BJ (cell line): ENCODE measurements around the gene HOXC11. TPM values are rescaled to one million over a fixed set of nuclear protein-coding genes. Genes with fewer than 3 reads are reported as not detected.

Source experiments
- CTCF ChIA-PET: fragments of 350-600 bp; formaldehyde crosslinking; extraction: SDS; loops from one replicate; lab custom pipeline; 2021; ENCODE audit warnings: antibody characterized with exemption, inconsistent platforms; lab: Yijun Ruan, JAX
- POLR2A ChIA-PET: fragments of 300-600 bp; sonication (Branson Sonifier 250); formaldehyde crosslinking; extraction: SDS; loops from one replicate; lab custom pipeline; 2021; ENCODE audit warnings: antibody characterized with exemption; lab: Charles Lee
- DNase-seq: peaks from one replicate; pipeline ENCODE4 v3.0.0-alpha.2; 2011; ENCODE audit warnings: low read depth
- H3K27me3 ChIP-seq: 2 replicates; pipeline ENCODE4 v1.6.0; 2011; ENCODE audit warnings: low read length; ENCODE audit not compliant: control insufficient read depth, insufficient read depth
- H3K36me3 ChIP-seq: 2 replicates; pipeline ENCODE4 v1.5.1; 2011; ENCODE audit warnings: low read length; ENCODE audit not compliant: control insufficient read depth, insufficient read depth
- H3K4me3 ChIP-seq: 2 replicates; pipeline ENCODE4 v1.5.1; 2011; ENCODE audit warnings: low read depth, mild to moderate bottlenecking, control low read depth, low read length
- CTCF ChIP-seq: IDR thresholded peaks from 2 replicates; pipeline ENCODE4 v1.5.1; 2011; ENCODE audit warnings: low read depth, mild to moderate bottlenecking, control low read depth, inconsistent platforms, low read length, moderate library complexity; ENCODE audit not compliant: insufficient read depth
- polyA plus RNA-seq: library from polyadenylated mRNA; depleted of rRNA; stranded (reverse); fragments of >200 nt; gene quantifications from 2 replicates; pipeline ENCODE4 v1.2.3, GENCODE V29; 2011

Gene HOXC11
- polyA plus RNA-seq, 1 experiment: 4.9 TPM

DNA sequence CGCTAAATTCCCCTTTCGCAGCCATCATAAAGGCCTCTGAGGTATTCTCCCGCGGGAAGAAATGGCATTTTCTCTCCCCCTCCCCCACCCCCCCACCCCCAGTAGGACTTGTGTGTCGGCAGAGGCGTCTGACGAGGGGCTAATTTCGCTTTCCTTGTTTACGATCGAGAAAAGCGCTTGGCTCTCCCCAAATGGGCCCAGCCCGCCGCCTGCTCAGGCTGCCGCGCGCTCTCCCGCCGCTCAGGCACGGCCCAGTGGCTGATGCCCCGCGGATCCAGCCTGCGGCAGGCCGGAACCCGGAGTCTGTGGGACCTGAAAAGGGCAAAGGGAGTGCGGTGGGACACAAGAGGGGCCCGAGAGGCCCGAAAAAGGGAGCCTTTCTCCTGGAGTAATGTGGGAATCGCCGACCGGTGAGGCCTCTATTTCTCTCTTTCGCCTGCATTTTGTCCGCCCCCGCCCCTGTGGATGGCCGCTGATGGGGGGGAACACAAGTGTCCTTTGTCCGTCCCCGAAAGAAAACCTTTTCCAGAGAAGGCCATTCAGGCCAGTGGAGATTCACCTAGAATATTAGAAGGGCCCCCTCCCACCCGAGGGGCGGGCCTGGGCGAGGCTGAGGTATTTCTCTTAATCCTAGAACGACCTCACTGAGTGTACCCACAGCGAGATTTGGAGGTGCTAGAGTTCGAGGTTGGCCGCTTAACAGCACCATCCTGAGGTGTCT lies 46.3 kb downstream of the HOXC11 start:
- DNase-seq: no peak
- TF ChIP-seq CTCF: no peak
- Histone ChIP-seq H3K36me3 (no peaks in the 10 kb centered on the region), H3K27me3 (peaks cover 10% of the 10 kb centered on the region), H3K4me3 (no peak overlapping the region)
- CTCF ChIA-PET: no interaction called here
- POLR2A ChIA-PET: no interaction called here

- no peaks in the 10 kb centered on the region for H3K36me3 ChIP-seq
- CTCF ChIA-PET: interaction anchor here (1.0 to 1.4 kb wide), 2 partner anchors 11 to 181 kb away, joined by 3 read pairs; partner anchors contain the start of gene HOXC8
- no peak overlapping the region for H3K4me3 ChIP-seq
- no peak for TF ChIP-seq CTCF
- H3K27me3 ChIP-seq: peaks cover 8% of the 10 kb centered on the region
- POLR2A ChIA-PET: no interaction called here
- no peak for DNase-seq
Observed at GRCh38 chr12:54019924-54020590, 47.1 kb downstream of the HOXC11 start.

DNA sequence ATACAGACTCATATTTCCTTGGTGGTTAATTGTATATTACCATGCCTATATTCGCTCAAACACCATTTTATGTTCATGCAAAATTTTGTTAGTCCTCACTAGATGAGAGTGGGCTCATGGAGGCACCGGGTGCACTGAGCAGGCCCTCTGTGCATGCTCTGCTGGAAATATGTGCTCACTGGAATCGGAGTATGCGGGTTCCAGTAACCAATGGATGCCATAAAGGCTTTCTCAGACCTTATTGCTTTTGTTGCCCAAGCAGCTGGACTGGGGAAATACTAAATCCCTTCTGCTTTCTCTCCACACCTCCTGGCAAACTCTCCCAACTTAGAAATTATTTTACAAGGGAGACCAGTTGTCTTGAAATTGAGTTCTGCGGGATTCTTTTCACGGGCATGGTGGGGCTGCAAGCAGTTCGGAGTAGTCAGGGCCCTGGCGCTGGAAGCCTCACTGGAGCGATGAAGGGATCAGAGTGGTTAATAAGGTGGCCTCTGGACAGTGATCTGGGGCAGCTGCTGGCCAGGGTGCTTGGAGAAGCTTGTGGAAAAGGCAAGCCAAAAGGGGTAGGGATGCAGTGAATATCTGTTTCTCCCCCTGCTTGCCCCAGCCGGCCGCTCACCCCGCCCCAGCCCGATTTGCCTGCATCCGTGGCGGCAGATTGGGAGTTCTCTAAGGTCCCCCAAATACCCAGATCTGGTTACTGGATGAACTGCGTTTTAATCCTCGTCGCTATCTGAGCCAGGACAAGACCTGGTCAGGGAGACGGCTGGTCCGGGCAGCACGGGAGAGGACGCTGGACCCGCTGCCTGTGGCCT lies 47.9 kb downstream of the HOXC11 start:
- ChIA-PET CTCF (interaction anchor here (1.0 to 2.1 kb wide), 4 partner anchors 12 to 187 kb away, joined by 3 to 11 read pairs (median 4); partner anchors contain the start of genes HOXC5 and HOXC8), POLR2A (no interaction called here)
- no peak overlapping the region for H3K4me3 ChIP-seq
- H3K27me3 ChIP-seq: peaks cover 5% of the 10 kb centered on the region; the same call in 1 of the 2 replicates
- H3K36me3 ChIP-seq: no peaks in the 10 kb centered on the region
- DNase-seq: no peak
- TF ChIP-seq CTCF: no peak

- ChIA-PET CTCF (interaction anchor here (1.0 to 2.1 kb wide), 3 partner anchors 11 to 187 kb away, joined by 4 to 11 read pairs (median 4); partner anchors contain the start of gene HOXC5), POLR2A (no interaction called here)
- DNase-seq: no peak
- Histone ChIP-seq H3K27me3 (peaks cover 3% of the 10 kb centered on the region; the same call in 1 of the 2 replicates), H3K4me3 (no peak overlapping the region), H3K36me3 (no peaks in the 10 kb centered on the region)
- no peak for TF ChIP-seq CTCF
Observed at GRCh38 chr12:54021432-54022013, 48.6 kb downstream of the HOXC11 start.
